NCI-H460 (cell line): ENCODE measurements around the gene RASSF7. TPM values are rescaled to one million over a fixed set of nuclear protein-coding genes. Genes with fewer than 3 reads are reported as not detected.

Experiments used
- DNase-seq: peaks from one replicate; pipeline ENCODE4 v3.0.0-alpha.2; 2016; ENCODE audit warnings: low read depth; ENCODE audit errors: extremely low read depth
- total RNA-seq: library from RNA; depleted of rRNA; stranded (reverse); fragments of >200 nt; shearing (Covaris generic); gene quantifications from 2 replicates; pipeline ENCODE4 v1.2.3, GENCODE V29; 2014

RASSF7 gene
- total RNA-seq, 1 experiment from 2014 or later: 3.0 TPM

DNA sequence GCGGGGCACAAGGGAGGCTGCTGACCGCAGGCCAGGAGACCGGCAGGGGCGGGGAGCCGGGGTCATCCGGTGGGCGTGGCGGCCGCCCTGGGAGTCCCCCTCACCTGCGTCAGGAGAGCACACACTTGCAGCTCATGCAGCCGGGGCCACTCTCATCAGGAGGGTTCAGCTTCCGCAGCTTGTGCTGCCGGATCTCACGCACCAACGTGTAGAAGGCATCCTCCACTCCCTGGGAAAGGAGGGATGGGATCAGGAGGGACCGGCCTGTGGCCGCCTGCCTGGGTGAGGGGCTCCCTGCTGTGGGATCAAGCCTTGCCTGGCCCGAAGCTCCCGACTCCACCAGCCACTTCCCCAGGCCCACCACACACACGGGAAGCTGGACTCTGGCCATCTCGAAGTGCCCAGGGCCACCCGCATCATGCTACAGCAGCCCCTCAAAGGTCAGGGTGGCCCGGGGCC is 28.2 kb upstream of the RASSF7 start:
- DNase-seq: no peak

DNA sequence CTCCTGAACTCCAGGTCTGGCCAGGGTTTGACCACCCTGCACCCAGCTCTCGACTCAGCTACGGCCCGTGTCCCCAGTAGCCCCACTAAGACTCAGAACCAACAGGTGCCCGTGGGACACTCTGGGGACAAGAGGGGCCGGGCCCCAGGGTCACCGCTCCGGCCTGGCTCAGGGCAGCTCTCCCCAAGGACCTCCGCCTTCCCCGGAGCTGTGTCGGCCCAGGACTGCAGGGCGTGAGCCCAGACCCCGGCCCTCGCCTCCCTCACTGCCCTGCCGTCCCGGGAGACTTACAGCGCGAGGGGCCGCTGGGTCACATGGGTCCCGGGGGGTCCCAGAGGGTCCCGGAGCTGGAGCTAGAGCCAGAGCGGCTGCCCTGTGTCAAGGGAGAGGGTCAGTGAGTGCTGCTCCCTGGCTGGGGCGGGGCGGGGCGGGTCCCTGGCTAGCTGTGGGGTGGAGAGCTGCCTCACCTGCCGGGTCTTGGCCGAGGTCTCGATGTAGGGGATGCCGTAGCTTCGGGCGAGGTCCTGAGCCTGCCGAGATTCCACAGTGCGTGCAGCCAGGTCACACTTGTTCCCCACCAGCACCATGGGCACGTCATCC is 27.7 kb upstream of the RASSF7 start:
- DNase-seq: no peak

DNA sequence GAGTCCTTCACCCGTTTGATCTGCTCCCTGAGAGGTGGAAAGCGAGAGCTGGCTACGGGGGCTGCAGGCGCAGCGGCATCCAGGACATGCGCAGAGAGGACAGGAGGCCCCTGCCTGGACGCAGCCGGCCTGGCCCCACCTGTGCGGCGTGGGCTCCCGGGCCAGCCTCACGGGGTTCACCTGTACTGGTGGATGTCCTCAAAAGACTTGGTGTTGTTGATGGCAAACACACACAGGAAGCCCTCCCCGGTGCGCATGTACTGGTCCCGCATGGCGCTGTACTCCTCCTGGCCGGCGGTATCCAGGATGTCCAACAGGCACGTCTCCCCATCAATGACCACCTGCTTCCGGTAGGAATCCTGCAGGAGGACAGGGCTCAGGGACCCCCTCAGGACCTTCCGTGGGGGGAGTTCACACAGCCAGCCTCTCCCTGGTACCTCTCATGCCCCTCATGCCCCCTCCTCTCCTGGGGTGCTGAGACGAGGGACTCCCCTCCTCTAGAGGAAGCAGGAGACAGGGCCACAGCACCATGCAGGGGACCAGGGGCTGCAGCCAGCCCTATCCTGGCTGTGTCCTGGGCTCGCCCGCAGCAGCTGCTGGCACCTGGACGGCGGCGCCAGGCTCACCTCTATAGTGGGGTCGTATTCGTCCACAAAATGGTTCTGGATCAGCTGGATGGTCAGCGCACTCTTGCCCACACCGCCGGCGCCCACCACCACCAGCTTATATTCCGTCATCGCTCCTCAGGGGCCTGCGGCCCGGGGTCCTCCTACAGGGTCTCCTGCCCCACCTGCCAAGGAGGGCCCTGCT is 27.0 kb upstream of the RASSF7 start:
- no peak for DNase-seq

DNA sequence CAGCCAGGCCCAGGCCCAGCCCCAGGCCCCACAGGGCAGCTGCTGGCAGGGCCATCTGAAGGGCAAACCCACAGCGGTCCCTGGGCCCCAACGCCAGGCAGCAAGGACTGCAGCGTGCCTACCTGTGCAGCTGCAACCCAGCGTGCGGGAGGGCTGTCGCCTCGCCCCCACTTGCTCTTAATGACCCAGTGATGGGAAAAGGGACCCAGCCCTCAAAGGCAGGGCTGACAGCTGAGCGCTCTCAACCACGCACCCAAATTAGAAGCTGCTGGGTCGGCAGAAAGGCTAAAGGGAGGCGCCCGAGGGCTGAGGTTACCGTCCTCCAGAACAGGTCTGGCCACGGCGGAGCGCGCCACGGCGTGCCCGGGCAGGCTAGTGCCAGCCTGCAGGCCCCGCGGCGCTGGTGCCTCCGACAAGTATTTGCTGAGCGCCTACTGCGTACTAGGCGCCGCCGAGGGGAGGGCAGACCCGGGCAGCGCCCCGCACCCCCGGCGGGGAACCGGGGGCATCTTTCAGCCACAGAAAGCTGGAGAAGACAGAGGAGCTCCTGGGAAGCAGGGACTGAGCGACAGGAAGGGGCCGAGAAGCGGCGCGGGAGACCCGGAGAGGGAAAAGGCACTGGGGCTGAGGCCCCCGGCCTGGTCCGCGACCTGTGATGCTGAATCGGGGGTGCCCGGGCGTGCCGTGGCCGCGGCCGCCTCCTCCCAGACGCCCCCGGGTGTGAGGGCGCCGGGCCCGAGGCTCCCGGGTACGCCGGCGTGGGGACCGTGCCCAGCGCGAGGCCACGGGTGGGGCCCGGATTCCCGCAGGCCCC is 26.2 kb upstream of the RASSF7 start:
- no peak for DNase-seq

DNA sequence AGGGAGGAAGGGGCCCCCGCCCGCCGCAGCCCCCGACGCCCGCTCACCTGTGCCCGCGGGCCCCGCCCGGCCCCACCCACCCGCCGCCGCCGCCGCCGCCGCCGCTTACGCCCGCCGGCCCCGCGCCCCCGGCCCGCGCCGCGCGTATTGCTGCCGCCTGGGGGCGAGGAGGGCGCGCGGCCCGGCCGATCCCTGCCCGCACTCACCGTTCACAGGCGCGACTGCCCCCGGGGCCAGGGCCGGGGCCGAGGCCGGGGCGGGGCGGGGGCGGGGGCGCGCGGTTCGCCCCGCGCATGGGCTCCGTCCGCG is 25.6 kb upstream of the RASSF7 start:
- no peak for DNase-seq

- DNase-seq: peak; percentile 85
Measured at GRCh38 chr11:535519-536454, 25.0 kb upstream of the RASSF7 start, which contains the start of gene HRAS. HRAS (minus strand) TSS chr11:535576.

GRCh38 chr11:536841-537621 is 23.7 kb upstream of the RASSF7 start, which contains the start of gene LRRC56:
LRRC56 (plus strand) TSS chr11:537527; CDS start chr11:540685, 3,158 bp downstream.
- peak; percentile 64 for DNase-seq

- DNase-seq: no peak
Measured at GRCh38 chr11:537622-538430, 22.9 kb upstream of the RASSF7 start.

- DNase-seq: no peak
Measured at GRCh38 chr11:538431-539051, 22.2 kb upstream of the RASSF7 start.

GRCh38 chr11:539971-540481 is 20.7 kb upstream of the RASSF7 start:
- no peak for DNase-seq

GRCh38 chr11:540583-541432 is 20.0 kb upstream of the RASSF7 start:
- DNase-seq: no peak

DNA sequence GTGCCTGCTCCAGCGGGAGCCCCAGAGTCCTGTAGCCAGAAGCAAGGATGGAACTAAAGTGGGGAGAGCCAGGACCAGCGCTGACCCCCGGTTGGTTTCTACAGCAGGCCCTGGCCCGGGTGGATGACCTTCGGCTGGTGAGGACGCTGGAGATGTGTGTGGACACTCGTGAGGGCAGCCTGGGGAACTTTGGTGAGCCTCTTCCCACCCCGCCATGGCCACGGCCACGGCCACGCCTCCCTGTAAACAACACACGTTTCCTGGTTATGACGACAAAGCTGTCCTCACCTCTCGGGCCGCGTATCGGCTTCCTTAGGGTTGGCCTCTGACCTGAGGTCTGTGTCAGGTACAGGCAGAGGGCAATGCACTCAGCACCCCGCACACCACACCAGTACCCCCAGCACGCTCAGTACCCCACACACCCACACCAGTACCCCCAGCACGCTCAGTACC is 19.3 kb upstream of the RASSF7 start:
- no peak for DNase-seq

DNA sequence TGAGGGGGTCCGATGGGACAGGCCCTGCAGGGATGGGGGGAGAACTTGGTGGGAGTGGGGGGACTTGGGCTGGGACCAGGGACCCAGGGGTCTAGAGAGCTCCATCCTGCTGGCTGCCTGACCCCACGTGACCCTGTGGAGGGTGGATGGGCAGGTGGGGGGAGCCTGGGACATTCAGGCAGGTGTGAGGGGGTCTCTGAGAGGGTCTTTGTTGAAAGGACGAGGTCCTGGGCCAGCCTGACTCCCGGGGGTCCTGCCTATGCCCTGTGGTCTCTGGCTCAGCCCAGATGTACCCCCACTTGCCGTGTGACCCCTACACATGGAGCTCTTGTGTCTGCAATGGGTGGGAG is 16.0 kb upstream of the RASSF7 start:
- no peak for DNase-seq

DNA sequence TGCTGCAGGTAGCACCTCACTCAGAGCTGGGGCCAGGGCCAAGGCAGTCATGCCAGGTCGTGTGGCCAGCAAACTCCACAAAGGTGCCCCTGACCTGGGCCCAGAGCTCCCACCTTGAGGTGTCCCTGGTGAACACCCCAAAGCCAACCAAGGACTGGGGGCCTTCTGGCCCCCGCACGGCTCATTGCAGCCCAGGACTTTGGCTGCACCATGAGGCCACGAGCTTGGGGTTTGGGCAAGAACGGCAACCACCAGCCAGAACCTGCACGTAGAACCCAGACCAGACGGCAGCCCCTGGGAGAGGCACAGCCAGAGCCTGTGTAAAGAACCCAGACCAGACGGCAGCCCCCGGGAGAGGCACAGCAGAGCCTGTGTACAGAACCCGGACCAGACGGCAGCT is 15.6 kb upstream of the RASSF7 start:
- DNase-seq: no peak

DNA sequence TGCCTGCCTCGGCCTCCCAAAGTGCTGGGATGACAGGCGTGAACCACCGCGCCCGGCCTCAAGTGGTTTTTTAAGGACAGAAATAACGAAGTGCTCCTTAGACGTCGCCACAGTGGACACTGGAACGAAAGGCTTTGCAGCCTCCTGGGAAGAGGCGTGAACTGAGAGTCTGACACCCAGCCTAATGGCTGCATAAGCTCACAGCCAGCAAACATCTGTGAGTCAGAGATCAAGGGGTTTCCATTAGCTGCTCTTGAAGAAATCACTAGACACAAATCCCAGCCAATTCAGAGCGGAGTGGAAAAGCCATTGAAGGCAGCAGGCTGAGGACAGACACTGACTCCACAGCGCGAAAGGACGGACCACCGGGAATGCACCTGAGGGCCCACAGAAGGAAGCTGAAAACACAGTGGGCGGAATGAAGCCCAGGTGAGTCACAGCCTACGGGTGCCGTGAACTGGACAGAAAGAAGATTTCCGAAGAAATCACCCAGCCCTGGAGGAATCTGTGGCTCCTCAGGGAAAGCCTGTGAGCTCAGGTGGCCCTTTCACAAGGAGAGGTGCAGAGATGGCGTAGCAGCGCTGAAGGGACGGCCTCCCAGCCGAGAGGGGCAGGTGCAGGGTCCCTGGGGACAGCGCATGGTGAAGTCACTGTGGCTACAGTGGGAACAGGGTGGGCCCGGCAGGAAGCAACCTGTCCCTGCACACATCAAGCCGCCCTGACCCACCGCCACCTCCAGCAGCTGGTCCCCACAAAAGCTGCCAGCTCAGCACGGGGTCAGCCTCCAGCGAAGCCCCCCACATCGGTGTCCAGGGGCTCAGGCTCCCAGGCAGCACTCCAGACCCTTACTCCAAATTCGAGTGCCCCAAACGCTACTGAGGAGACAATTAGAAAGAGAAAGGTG is 11.8 kb upstream of the RASSF7 start:
- no peak for DNase-seq
